GM12891 (cell line): Measurements from ENCODE around the gene ITSN1.

Experiments used
- POLR2AphosphoS5 ChIP-seq: IDR thresholded peaks from 2 replicates; pipeline ENCODE4 v1.6.1; 2011; ENCODE audit warnings: low read depth, low read length, control low read depth
- TAF1 ChIP-seq: IDR thresholded peaks from 2 replicates; pipeline ENCODE4 v1.6.1; 2011; ENCODE audit warnings: low read depth, low read length, control low read depth

DNA sequence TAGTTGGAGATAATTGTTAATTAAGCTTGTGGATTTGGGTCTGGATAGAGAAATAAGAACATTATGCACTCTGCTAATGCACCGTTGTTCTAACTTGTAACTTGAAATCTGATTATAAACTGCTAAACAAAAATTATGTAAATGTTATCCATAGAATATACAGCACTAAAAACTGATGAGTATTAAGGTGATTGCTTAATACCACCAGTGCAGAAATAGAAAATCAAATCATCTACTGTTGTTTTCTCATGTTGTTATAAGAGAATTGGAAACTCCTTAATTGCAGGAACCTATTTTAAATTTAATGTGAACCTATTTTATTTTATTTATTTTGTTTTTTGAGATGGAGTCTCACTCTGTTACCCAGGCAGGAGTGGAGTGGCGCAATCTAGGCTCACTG is 125.7 kb downstream of the ITSN1 start:
- no peak for TF ChIP-seq TAF1
- TF ChIP-seq POLR2AphosphoS5 = no peak
